ENCODE data around the gene CENATAC. TPM values are rescaled to one million over a fixed set of nuclear protein-coding genes. Genes with fewer than 3 reads are reported as not detected.
"Not testable (repeated sequence)": the region's sequence is repeated elsewhere in the genome, so short reads cannot be mapped to it uniquely, and the experiment has no call there.

The CENATAC gene
- total and polyA plus RNA-seq, 2 experiments from 2014 or later, result 31.7 to 34.5 TPM

GRCh38 chr11:118979434-118979833, 18.5 kb upstream of the CENATAC start:
- no peaks in the 10 kb centered on the region for H3K79me2 ChIP-seq (replicated peaks; ENCODE audit: insufficient read depth)

GRCh38 chr11:118980191-118980881, 17.6 kb upstream of the CENATAC start:
- Histone ChIP-seq H4K20me1 (replicated peaks; ENCODE audit: insufficient read depth) (no peaks in the 10 kb centered on the region), H2AFZ (peak overlapping the region; percentile 89), H3K4me2 (peak overlapping the region; percentile 73), H3F3A (replicated peaks; ENCODE audit: low read depth) (peaks cover 9% of the 10 kb centered on the region; the same call in 1 of the 2 replicates), H3K27ac (ENCODE audit: low read depth) (no peak overlapping the region), H3K36me3 (ENCODE audit: insufficient read depth) (no peaks in the 10 kb centered on the region), H3K4me1 (ENCODE audit: insufficient read depth) (peaks cover 16% of the 10 kb centered on the region), H3K4me3 (peak overlapping the region; percentile 27; the same call in 1 of the 2 replicates), H3K27me3 (ENCODE audit: insufficient read depth) (peaks cover 5% of the 10 kb centered on the region; the same call in 1 of the 2 replicates), H3K9me2 (ENCODE audit: insufficient read depth) (no peaks in the 10 kb centered on the region), H3K79me2 (replicated peaks; ENCODE audit: insufficient read depth) (no peaks in the 10 kb centered on the region)
- Mint-ChIP-seq H3K4me1 (peaks cover 23% of the 10 kb centered on the region), H3K27me3 (ENCODE audit: insufficient read depth, low read depth, poor library complexity) (peaks cover 16% of the 10 kb centered on the region), H3K27ac (no peak overlapping the region), H3K36me3 (ENCODE audit: low read depth) (no peaks in the 10 kb centered on the region), H3K4me3 (peak overlapping the region; percentile 43; the same call in 1 of the 3 replicates), H3K9me3 (no peaks in the 10 kb centered on the region)
- peak; percentile 85 for DNase-seq (ENCODE audit: low spot score)
- TF ChIP-seq CTCF (conservative IDR thresholded peaks at IDR 0.05; ENCODE audit: low read depth in 2 of 2) (peak in 1 of 2 experiments; percentile 26; a peak in 1 of 4 replicates), EZH2 (IDR thresholded peaks at IDR 0.05; ENCODE audit: low read depth, unreplicated experiment) (no peak)
- peak; percentile 80 for ATAC-seq

More at GRCh38 chr11:118979434-118979833, 18.5 kb upstream of the CENATAC start:
- H3K4me3 Mint-ChIP-seq, result no peak overlapping the region; the same call in 2 of the 3 replicates
- no peaks in the 10 kb centered on the region for H3K36me3 ChIP-seq (ENCODE audit: insufficient read depth)
- TF ChIP-seq NANOG (IDR thresholded peaks at IDR 0.05; ENCODE audit: borderline replicate concordance), result no peak
- TF ChIP-seq CTCF (conservative IDR thresholded peaks at IDR 0.05; ENCODE audit: low read depth in 2 of 2), result peak; percentile 17 to 18; a peak in 1 of 4 replicates
- no peaks in the 10 kb centered on the region for H4K20me1 ChIP-seq (replicated peaks; ENCODE audit: insufficient read depth)
- peaks cover 5% of the 10 kb centered on the region; the same call in 1 of the 2 replicates for H3K27me3 ChIP-seq (ENCODE audit: insufficient read depth)
- peaks cover 23% of the 10 kb centered on the region for H3K4me1 Mint-ChIP-seq
- peaks cover 16% of the 10 kb centered on the region for H3K4me1 ChIP-seq (ENCODE audit: insufficient read depth)
- peak overlapping the region; percentile 73; the same call in 1 of the 2 replicates for H3K4me2 ChIP-seq
- H3K27me3 Mint-ChIP-seq (ENCODE audit: insufficient read depth, low read depth, poor library complexity), result peaks cover 16% of the 10 kb centered on the region
- H3K4me3 ChIP-seq, result peak overlapping the region; percentile 27; the same call in 1 of the 2 replicates
- no peak overlapping the region for H3K27ac ChIP-seq (ENCODE audit: low read depth)
- H3K27ac Mint-ChIP-seq, result no peak overlapping the region
- peak; percentile 77 for ATAC-seq
- H3F3A ChIP-seq (replicated peaks; ENCODE audit: low read depth), result peaks cover 9% of the 10 kb centered on the region; the same call in 1 of the 2 replicates
- H2AFZ ChIP-seq, result peak overlapping the region; percentile 89
- no peaks in the 10 kb centered on the region for H3K9me2 ChIP-seq (ENCODE audit: insufficient read depth)
- no peaks in the 10 kb centered on the region for H3K36me3 Mint-ChIP-seq (ENCODE audit: low read depth)
- peak; percentile 66 for DNase-seq (ENCODE audit: low spot score)
- no peaks in the 10 kb centered on the region for H3K9me3 Mint-ChIP-seq

GRCh38 chr11:118984337-118984736, 13.6 kb upstream of the CENATAC start:
- not testable (repeated sequence) for H3K9me3 Mint-ChIP-seq; H3K4me3 Mint-ChIP-seq; H3K4me1 ChIP-seq (ENCODE audit: insufficient read depth); H3K27ac ChIP-seq (ENCODE audit: low read depth); H3K27me3 ChIP-seq (ENCODE audit: insufficient read depth); H3K9me2 ChIP-seq (ENCODE audit: insufficient read depth); H3K36me3 ChIP-seq (ENCODE audit: insufficient read depth); H4K20me1 ChIP-seq (replicated peaks; ENCODE audit: insufficient read depth); H3K4me2 ChIP-seq; H3K4me3 ChIP-seq; H3K79me2 ChIP-seq (replicated peaks; ENCODE audit: insufficient read depth); H2AFZ ChIP-seq; ATAC-seq; DNase-seq (ENCODE audit: low spot score); H3K36me3 Mint-ChIP-seq (ENCODE audit: low read depth); H3K27ac Mint-ChIP-seq; H3F3A ChIP-seq (replicated peaks; ENCODE audit: low read depth)
- H3K27me3 Mint-ChIP-seq (ENCODE audit: insufficient read depth, low read depth, poor library complexity), result peaks cover 11% of the 10 kb centered on the region
- peaks cover 16% of the 10 kb centered on the region for H3K4me1 Mint-ChIP-seq

All from GM23338 (cell line).